Cortex of kidney (tissue), 1 donor: ENCODE results near the gene RNF114.
"Not testable (repeated sequence)": the region's sequence is repeated elsewhere in the genome, so short reads cannot be mapped to it uniquely, and the experiment has no call there.

Source experiments
- DNase-seq: peaks from one replicate; lab custom pipeline; 2025; lab: John Stamatoyannopoulos, UW

Gene RNF114

DNA sequence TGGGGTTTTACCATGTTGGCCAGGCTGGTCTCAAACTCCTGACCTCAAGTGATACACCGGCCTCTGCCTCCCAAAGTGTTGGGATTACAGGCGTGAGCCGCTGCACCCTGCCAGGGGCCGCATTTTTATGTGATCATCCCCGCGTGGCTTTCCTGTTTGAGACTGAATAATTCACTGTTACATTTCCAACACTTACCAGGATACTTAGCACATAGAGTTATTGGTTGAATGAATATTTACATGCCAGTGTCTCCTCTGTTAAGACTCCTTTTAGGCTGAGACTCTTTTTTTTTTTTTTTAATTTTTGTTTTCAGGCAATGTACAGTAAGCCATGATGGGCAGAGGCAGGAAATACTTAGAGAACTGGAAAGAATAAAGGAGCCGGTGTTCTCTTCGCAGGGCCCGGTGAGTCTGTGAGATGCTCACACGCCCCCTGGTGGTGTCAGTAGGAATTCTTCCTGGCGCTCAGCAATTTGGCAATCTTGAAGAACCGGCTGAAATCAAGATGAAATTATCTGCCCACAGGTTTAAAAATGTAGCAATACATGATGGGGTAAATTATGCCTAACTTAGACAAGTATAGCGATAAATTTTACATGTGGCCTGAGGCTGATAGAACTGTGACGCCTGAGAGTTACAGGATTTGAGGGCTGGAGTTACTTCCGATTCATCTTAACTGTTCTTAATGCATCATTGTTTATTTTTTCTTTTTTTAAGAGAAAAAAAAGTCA, 7.6 kb upstream of the RNF114 start:
- no peak for DNase-seq

DNA sequence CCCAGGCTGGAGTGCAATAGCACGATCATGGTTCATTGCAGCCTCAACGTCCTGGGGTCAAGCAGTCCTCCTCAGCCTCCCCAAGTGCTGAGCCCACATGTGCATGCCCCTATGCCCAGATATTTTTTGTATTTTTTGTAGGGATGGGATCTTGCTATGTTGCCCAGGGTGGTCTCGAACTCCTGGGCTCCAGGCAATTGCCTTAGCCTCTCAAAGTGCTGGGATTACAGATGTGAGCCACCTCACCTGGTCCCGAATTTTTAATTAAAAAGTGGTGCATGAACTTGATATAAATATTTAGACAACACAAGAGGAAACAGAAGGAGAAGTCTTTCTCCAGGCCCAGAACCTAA, 7.1 kb upstream of the RNF114 start:
- no peak for DNase-seq

DNA sequence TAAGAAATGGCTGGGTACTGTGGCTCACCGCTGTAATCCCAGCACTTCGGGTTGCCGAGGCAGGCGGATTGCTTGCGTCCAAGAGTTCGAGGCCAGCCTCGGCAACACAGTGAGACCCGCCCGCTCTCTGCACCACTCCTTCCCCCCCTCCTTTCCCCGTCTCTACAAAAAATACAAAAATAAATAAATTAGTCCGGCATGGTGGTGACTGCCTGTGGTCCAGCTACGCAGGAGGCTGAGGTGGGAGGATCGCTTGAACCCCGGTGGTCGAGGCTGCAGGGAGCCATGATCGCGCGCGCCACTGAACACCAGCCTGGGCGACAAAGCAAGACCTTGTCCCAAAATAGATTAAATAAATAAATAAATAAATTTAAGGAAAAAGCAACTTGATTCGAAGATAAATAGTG, 448 bp upstream of the RNF114 start:
- no peak for DNase-seq

DNA sequence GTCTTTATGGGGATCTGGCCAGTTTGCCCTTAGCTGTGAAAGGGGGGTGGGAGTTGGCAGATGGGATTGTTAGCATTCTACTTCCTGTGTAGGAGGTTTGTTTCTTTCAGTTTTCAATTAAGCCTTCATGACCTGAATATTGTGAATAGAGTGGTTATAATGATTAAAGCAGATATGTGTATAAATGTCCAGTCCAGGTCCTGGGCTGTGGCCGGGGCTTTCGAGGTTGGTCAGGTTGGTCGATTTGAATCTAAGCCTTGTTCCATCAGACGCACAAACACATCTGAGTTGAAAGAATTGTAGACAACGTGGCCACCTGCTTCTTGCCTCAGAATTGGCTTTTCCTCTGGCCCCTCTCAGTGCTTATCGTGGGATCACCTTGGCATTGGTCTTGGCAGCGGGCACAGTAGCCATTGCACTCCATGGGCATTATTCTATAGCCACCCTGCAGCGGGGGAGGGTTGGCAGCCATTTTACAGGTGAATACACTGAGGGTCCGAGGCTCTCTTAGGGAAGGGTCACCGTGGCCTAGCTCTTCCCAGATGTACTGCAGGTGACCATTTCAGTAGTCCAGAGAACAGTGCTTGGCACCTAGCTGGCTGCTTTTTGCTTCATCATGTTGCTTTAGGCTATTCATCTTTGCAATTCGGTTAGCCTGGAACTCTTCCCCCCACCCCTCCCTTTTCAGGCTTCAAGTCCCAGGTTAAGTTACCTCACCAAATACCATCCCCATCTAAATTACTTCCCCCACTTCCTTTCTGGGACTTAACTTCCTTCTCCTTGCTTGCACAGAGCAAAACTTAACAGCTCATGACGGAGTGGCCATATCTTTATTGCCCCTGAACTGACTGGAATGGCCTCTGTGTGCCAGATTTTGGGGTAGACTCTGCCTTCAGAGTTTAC, 1.1 kb downstream of the RNF114 start:
- DNase-seq, result no peak

DNA sequence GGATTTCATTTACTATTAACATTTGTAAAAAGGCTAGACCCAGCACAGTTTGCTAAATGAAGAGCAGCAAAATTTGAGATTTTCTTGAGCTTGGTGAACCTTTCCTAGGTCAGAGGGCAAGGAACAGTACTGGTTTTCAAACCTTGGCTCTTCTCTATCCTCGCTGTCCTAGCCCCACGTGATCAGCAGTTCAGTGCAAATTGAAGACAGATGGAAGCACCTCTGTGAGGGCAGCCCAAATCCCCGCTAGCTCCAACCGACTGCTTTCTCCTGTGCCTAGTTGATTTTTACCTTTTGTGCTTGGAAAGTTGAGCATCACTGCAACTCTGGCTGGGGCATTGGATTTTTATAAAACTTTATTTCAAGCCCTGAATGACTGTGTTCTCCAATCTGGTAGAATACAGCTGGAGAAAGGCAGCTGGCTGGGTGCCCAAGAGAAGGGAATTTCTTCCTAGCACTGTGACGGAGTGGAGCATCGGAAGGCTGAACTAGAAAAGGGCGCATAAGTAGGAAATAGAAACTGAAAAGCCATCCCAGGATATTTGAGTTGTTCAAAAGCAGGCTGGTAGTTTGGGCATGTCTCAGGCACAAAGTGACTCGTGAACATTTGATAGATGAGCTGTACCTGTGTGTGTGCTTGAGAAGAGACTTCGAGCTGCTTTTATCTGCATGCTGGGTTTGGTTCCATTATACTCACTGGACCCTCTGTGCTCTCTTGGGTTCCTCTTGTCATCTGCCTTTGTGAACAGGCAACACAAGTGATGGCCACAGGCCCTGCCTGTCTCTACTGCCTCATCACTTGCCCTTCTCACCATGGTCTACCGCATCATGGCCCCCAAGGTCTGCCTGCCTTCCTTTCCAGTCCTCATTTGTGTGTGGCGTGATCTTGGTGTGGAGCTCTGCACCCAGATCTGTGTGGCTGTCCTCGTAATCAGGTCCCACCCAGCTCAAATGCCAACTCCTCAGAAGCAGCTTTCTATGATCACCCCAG, 2.3 kb downstream of the RNF114 start:
- no peak for DNase-seq

DNA sequence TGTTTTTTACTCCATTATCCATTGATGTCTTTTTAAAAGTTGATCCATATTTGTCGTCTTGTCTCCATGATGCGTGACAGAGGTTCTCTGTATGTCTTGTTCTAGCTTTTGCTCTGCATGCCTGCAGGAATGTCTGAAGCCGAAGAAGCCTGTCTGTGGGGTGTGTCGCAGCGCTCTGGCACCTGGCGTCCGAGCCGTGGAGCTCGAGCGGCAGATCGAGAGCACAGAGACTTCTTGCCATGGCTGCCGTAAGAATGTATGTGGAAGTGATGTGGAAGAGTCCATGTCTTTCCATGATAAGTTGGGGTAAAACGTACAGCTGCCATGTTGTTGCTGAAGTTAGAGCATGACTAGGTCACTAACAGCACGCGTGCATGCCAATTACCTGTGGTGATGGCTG, 5.3 kb downstream of the RNF114 start:
- no peak for DNase-seq

DNA sequence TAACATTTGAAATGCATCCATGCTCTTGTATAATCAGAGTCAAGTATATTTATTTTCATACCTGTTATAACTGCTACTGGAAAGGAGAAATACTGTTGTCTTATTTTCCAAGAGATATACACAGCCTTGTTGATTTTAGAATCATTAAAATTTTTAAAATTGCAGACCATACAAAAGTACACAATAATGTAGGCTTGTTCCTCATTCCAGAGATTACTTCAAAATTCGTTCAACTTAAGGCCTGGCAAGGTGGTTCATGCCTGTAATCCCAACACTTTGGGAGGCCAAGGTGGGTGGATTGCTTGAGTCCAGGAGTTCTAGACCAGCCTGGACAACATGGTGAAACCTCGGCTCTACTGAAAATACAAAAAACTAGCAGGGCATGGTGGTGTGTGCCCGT, 6.1 kb downstream of the RNF114 start:
- DNase-seq, result no peak

DNA sequence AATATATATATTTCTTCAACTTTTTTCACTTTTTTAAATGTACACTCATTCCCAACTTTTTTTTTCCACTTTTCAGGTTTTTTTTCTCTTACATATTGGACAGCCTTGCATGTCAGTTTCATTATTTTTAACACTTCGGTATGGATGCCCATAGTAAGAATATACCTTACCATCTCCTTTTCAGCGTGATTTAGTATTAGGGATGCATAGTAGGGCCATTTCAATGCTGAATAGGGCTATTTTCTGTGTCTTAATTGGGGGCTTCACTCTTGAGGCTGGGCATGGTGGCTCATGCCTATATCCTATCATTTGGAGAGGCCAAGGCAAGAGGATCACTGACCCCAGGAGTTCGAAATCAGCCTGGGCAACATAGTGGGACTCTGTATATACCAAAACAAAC, 6.7 kb downstream of the RNF114 start:
- DNase-seq, result no peak

DNA sequence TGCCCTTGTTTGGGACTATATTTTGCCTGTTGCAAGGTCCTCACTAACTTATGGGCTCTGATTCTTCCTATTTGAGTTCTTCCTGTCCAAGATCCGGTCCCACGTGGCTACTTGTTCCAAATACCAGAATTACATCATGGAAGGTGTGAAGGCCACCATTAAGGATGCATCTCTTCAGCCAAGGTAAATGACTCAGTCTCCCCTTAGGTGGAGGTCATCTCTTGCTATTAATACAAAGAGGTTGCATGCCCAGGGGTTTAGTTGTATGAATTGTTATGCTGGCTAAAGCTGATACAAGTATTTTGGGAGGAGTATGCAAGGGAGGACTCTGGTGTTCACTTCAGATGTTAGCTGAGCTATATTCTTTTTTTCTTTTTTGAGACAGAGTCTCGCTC, 9.1 kb downstream of the RNF114 start:
- DNase-seq, result no peak

DNA sequence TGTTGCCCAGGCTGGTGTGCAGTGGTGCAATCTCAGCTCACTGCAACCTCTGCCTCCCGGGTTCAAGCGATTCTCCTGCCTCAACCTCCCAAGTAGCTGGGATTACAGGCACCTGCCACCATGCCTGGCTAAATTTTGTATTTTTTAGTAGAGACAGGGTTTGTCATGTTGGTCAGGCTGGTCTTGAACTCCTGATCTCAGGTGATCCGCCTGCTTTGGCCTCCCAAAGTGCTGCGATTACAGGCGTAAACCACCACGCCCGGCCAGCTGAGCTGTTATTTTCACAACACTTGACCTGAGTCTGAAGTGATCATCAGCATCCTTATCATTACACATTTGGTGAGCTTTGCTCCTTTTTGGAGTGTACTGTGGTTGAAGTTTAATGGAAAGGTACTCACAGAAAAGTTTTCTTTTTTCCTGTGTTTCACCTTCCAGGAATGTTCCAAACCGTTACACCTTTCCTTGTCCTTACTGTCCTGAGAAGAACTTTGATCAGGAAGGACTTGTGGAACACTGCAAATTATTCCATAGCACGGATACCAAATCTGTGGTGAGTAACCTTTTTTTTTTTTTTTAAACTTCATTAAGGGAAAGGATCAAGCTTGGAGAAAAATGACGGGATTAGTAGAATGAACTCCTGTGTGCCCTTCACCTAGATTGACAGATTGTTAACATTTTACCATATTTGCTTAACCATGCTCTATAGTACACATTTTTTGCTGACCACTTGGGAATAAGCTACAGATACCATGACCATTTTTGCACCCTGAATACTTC, 9.7 kb downstream of the RNF114 start:
- DNase-seq, result no peak

DNA sequence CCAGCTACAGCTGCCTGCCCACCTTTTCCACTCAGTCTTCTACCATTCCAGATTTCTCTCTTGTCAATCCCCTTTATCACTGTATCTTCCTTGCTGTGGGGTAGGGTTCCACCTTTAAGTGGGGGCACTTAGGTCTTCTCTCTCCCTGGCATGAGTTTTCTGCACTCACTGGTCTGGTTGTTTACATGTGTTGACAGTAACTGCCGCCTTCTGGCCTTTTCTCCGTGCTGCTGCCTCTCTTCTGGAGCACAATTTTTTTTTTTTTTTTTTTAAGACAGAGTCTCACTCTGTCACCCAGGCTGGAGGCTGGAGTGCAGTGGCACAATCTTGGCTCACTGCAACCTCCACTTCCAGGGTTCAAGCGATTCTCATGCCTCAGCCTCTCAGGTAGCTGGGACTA, 12.0 kb downstream of the RNF114 start:
- DNase-seq, result no peak

DNA sequence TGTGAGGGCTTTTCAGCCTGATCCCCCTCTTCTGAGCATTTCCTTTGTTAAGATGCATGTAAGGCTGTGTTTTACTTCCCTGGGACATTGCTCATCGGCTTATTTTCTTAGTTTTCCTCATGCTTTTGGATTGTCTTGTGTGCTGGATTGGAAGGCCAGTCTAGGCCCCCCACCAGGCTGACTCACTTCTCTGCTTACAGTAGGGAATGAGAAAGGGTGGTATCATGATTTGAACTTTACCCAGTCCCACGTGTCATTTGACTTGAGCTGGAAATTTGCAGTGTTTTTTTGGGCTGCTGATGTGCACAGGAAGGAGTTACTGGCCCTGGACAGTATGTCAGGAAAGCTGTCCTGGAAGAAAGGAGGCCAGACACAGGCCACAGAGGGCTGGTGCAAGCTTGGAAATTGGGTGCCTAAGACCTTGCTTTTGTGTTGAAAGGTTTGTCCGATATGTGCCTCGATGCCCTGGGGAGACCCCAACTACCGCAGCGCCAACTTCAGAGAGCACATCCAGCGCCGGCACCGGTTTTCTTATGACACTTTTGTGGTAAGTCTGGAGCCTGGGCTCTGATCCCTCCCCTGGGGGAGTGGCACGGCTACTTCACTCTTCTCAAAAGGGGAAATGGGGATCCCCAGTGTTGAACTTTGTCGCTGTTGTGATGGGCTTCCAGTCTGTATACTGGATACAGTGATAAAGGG, 12.8 kb downstream of the RNF114 start:
- DNase-seq, result no peak

DNA sequence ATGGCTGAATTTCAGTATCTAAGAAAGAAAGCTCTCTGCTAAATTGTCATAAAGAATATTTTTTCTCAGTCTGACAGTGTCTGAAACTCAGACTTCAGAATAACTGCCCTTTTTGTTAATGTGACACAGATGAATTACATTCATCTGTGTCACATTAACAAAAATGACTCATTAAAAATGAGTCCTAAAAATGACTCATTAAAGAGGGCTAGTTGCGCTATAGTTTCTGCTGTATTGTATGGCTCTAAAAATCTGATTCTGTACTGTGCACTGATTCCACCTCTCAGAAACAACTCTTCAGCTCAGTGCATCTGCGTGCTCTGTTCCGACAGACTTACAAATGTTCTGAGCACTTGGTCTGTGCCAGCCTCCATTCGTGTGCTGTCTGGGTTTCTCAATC, 15.0 kb downstream of the RNF114 start:
- no peak for DNase-seq

DNA sequence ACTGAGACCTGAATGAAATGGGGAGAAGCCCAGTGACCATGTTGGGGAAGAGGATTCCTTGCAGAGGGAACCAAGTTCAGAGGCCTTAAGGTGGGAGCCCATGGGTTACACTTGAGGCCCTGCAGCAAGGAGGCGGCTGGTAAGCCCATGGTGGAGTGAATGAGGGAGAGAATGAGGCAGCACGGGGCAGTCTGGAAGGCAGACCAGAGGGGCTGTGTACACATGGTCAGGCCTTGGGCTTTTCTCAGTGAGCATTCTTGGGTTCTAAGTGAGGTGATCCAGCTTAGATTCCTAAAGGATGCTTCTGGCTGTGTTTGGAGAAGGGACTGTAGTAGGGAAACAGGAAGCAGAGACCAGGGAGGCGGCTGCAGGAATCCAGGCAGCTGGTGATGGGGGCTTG, 19.0 kb downstream of the RNF114 start:
- no peak for DNase-seq

DNA sequence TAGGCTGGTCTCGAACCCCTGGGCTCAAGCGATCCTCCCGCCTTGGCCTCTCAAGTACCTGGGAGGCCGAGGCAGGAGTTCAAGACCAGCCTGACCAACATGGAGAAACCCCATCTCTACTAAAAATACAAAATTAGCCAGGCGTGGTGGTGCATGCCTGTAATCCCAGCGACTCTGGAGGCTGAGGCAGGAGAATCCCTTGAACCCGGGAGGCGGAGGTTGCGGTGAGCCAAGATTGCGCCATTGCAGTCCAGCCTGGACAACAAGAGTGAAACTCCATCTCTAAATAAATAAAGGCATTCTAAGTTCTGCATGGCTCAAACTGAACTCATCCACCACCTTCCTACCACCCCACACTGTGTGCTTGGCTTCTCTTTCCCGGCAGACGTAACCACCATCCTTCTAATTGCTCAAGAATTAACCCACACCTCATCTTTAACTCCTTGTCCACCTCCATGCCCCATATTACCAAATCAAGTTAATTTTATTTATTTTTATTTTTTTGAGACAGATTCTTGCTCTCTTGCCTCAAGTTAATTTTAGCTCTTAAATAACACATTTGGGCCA, 19.7 kb downstream of the RNF114 start:
- DNase-seq, result not testable (repeated sequence)

DNA sequence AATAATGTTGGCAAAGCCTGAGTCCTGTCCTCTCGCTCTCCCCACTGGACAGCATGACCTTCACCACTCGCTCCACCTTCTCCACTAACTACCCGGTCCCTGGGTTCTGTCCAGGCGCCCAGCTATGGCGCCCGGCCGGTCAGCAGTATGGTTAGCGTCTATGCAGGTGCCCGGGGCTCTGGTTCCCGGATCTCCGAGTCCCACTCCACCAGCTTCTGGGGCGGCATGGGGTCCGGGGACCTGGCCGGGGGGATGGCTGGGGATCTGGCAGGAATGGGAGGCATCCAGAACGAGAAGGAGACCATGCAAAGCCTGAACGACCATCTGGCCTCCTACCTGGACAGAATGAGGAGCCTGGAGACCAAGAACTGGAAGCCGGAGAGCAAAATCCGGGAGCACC, 20.5 kb downstream of the RNF114 start:
- DNase-seq, result no peak

DNA sequence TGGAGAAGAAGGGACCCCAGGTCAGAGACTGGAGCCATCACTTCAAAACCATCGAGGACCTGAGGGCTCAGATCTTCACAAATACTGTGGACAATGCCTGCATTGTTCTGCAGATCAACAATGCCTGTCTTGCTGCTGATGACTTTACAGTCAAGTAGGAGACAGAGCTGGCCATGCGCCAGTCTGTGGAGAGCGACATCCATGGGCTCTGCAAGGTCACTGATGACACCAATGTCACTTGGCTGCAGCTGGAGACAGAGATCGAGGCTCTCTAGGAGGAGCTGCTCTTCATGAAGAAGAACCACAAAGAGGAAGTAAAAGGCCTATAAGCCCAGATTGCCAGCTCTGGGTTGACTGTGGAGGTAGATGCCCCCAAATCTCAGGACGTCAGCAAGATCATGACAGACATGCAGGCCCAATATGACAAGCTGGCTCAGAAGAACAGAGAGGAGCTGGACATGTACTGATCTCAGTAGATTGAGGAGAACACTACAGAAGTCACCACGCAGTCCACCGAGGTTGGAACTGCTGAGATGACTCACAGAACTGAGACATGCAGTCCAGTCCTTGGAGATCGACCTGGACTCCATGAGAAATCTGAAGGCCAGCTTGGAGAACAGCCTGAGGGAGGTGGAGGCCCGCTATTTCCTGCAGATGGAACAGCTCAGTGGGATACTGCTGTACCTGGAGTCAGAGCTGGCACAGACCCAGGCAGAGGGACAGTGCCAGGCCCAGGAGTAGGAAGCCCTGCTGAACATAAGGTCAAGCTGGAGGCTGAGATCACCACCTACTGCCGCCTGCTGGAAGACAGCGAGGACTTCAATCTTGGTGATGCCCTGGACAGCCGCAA, 21.1 kb downstream of the RNF114 start:
- DNase-seq, result not testable (repeated sequence)

DNA sequence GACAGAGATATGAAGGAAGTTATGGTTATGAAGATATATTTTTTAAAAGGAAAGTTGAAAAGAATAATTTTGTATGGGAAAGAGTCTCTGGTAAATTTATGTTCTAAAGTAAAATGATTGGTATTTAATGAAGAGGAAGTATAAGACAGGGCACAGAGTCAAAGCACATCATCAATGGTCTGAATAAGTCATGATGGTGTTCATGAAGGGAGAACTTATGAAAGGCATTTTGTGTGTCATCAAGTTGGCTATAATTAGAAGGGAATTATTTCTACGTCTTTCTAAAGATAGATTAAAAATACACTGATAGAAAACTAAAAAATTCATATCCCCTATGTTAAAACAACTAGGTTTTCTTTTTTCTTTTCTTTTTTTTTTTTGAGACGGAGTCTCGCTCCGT, 25.2 kb downstream of the RNF114 start:
- no peak for DNase-seq

DNA sequence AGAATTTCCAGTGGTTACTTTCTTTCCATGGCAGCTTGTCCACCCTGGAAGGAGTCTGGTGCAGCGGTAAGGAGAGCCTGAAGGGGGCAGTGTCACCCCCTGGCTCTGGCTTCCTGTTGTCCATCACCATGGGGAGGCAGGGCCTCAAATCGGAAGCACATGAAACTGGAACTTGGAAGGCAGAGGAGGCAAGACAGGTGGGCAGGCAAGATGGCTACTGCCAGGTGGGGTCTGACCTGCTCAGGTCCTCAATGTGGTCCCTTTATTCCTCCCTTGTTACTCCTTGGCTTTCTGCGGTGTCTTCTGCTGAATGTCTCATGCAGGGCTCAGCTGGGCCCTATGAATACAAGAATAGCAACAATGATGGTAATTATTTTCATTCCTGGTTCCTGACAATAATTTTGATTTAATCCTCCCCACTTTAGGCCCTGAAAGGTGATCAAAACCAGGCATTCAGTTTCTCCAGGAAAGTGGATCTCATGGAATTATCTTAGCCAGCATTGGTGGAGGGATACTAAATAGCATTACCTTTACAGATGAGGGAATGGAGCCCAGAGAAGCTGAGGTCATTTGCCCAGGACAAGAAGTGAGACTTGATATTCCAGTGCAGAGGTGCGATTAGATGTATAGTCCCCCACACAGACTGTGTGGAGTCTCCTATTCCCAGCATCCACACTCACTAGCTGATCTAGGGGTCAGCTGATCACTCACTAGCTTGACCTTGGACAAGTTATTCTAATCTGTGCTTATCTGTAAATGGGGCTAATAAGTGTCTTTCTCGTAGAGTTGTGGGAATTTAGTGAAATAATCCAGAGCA, 29.0 kb downstream of the RNF114 start:
- no peak for DNase-seq
